Keratinocyte (primary cell): Measurements from ENCODE around the gene SYNE2. TPM values are rescaled to one million over a fixed set of nuclear protein-coding genes. Genes with fewer than 3 reads are reported as not detected.

Experiments
- DNase-seq: peaks from one replicate; pipeline ENCODE4 v3.0.0-alpha.2; 2011; ENCODE audit warnings: low read depth, missing footprints, low spot score
- FAIRE-seq: peaks from 2 replicates; lab custom pipeline; 2011; peaks lifted over from hg19 to GRCh38; lab: Jason Lieb, UNC
- H2AFZ ChIP-seq: 2 replicates; pipeline ENCODE4 v1.6.0; 2012; ENCODE audit warnings: low read length, control low read depth, inconsistent platforms; ENCODE audit not compliant: control insufficient read depth
- H3K27ac ChIP-seq: 2 replicates; pipeline ENCODE4 v1.5.1; 2011; ENCODE audit warnings: low read length; ENCODE audit not compliant: control insufficient read depth, insufficient read depth
- H3K27me3 ChIP-seq: 3 replicates; pipeline ENCODE4 v1.6.0; 2011; ENCODE audit warnings: low read length; ENCODE audit not compliant: control insufficient read depth, insufficient read depth; ENCODE audit errors: extremely low read depth
- H3K36me3 ChIP-seq, 2 experiments: 2 replicates in 1 of 2; 3 replicates in 1 of 2; pipeline ENCODE4 v1.5.1; 2011; ENCODE audit warnings: low read length in 2 of 2, mild to moderate bottlenecking in 1 of 2; ENCODE audit not compliant: control insufficient read depth in 2 of 2, insufficient read depth in 2 of 2; ENCODE audit errors: extremely low read depth in 1 of 2
- H3K4me1 ChIP-seq: 3 replicates; pipeline ENCODE4 v1.5.1; 2011; ENCODE audit warnings: low read length; ENCODE audit not compliant: control insufficient read depth, insufficient read depth; ENCODE audit errors: extremely low read depth
- H3K4me2 ChIP-seq: 3 replicates; pipeline ENCODE4 v1.6.0; 2011; ENCODE audit warnings: low read depth, low read length; ENCODE audit not compliant: control insufficient read depth, insufficient read depth; ENCODE audit errors: extremely low read depth
- H3K4me3 ChIP-seq, 3 experiments: fragments of 200-600 bp in 1 of 3; sonication (generic) in 1 of 3; 2 replicates in 2 of 3; 3 replicates in 1 of 3; pipeline ENCODE4 v1.5.1; 2011 to 2016; ENCODE audit warnings: low read length in 3 of 3, mild to moderate bottlenecking in 3 of 3, control low read depth in 2 of 3, inconsistent platforms in 1 of 3, low read depth in 1 of 3, mixed read lengths in 1 of 3, mixed run types in 1 of 3, moderate library complexity in 1 of 3; ENCODE audit not compliant: control insufficient read depth in 2 of 3, insufficient read depth in 2 of 3; ENCODE audit errors: extremely low read depth in 1 of 3
- H3K79me2 ChIP-seq: 2 replicates; pipeline ENCODE4 v1.6.0; 2012; ENCODE audit warnings: low read length; ENCODE audit not compliant: control insufficient read depth, insufficient read depth
- H3K9ac ChIP-seq: 3 replicates; pipeline ENCODE4 v1.6.0; 2011; ENCODE audit warnings: low read length; ENCODE audit not compliant: control insufficient read depth, insufficient read depth; ENCODE audit errors: extremely low read depth
- H3K9me1 ChIP-seq: 3 replicates; pipeline ENCODE4 v1.6.0; 2011; ENCODE audit warnings: low read length; ENCODE audit not compliant: control insufficient read depth, insufficient read depth; ENCODE audit errors: extremely low read depth
- H3K9me3 ChIP-seq: 2 replicates; pipeline ENCODE4 v1.5.1; 2012; ENCODE audit warnings: low read depth, low read length; ENCODE audit not compliant: control insufficient read depth
- H4K20me1 ChIP-seq: 3 replicates; pipeline ENCODE4 v1.6.0; 2011; ENCODE audit warnings: low read length; ENCODE audit not compliant: control insufficient read depth, insufficient read depth; ENCODE audit errors: extremely low read depth
- CTCF ChIP-seq, 3 experiments: IDR thresholded peaks in 1 of 3; conservative IDR thresholded peaks in 1 of 3; optimal IDR thresholded peaks in 1 of 3; 2 replicates in 2 of 3; 3 replicates in 1 of 3; pipeline versions ENCODE3 to v1.5.1; 2011; ENCODE audit warnings: low read length in 3 of 3, mild to moderate bottlenecking in 3 of 3, moderate library complexity in 2 of 3, control low read depth in 1 of 3, inconsistent platforms in 1 of 3; ENCODE audit not compliant: insufficient read depth in 2 of 3; ENCODE audit errors: extremely low read depth in 1 of 3
- EZH2 ChIP-seq: IDR thresholded peaks from one replicate; pipeline ENCODE4 v1.6.1; 2012; ENCODE audit warnings: inconsistent platforms, mild to moderate bottlenecking, low read length, moderate library complexity
- dilution Hi-C: fragments of 300-500 bp; cut with MboI; formaldehyde crosslinking; loops from one replicate; pipeline ENCODE4 v1.7.0; 2020; ENCODE audit warnings: low sequenced_read_pairs; ENCODE audit not compliant: extremely low pct_ligation_motif_present
- polyA plus RNA-seq, 5 experiments: library from polyadenylated mRNA; depleted of rRNA in 3 of 5; stranded (reverse) in 3 of 5; stranded (forward) in 1 of 5; unstranded in 1 of 5; fragments of >200 nt; gene quantifications; 1 replicate in 1 of 5; 2 replicates in 3 of 5; 3 replicates in 1 of 5; pipeline versions ENCODE4 v1.2.1 to v1.2.3, GENCODE V29; 2011 to 2012; ENCODE audit warnings: missing spikeins in 2 of 5, low read depth in 1 of 5, low replicate concordance in 1 of 5

SYNE2 gene
- polyA plus RNA-seq, 1 donor (not counting 4 experiments of a cell fraction or from before 2014, with no cell fraction given) = 9.9 TPM

- no peaks in the 10 kb centered on the region for H4K20me1 ChIP-seq
- no peaks in the 10 kb centered on the region for H3K27me3 ChIP-seq
- DNase-seq (no peak), FAIRE-seq (no peak)
- no peaks in the 10 kb centered on the region for H3K9me1 ChIP-seq
- H3K79me2 ChIP-seq = no peaks in the 10 kb centered on the region
- H3K9me3 ChIP-seq = no peaks in the 10 kb centered on the region
- H3K27ac ChIP-seq = peak overlapping the region; percentile 99
- H3K4me2 ChIP-seq = peak overlapping the region; percentile 87
- H3K36me3 ChIP-seq = no peaks in the 10 kb centered on the region
- H3K4me1 ChIP-seq = peaks cover 40% of the 10 kb centered on the region
- H3K4me3 ChIP-seq = peak overlapping the region in 2 of 3 experiments; percentile 7 to 44
- dilution Hi-C loops = no loop called here
- TF ChIP-seq EZH2 = no peak
- TF ChIP-seq CTCF (optimal IDR thresholded peaks at IDR 0.05 in 1 of 3, IDR thresholded peaks at IDR 0.05 in 1 of 3, conservative IDR thresholded peaks at IDR 0.05 in 1 of 3; ENCODE audit: extremely low read depth in 1 of 3, insufficient read depth in 2 of 3, low read length in 3 of 3) = no peak
- H2AFZ ChIP-seq = peak overlapping the region; percentile 88
- H3K9ac ChIP-seq = peak overlapping the region; percentile 79
Measured at GRCh38 chr14:64061115-64061514, 208.3 kb downstream of the SYNE2 start.

GRCh38 chr14:64061706-64062105, 208.9 kb downstream of the SYNE2 start:
- Histone ChIP-seq H3K9ac (peak overlapping the region; percentile 79), H3K4me2 (peak overlapping the region; percentile 87), H3K4me3 (peak overlapping the region in 2 of 3 experiments; percentile 7 to 44), H3K27ac (peak overlapping the region; percentile 99), H3K27me3 (no peaks in the 10 kb centered on the region), H3K9me1 (no peaks in the 10 kb centered on the region), H2AFZ (peak overlapping the region; percentile 88), H3K9me3 (no peaks in the 10 kb centered on the region), H3K4me1 (peaks cover 40% of the 10 kb centered on the region), H4K20me1 (no peaks in the 10 kb centered on the region), H3K79me2 (no peaks in the 10 kb centered on the region), H3K36me3 (no peaks in the 10 kb centered on the region)
- dilution Hi-C loops = no loop called here
- DNase-seq (no peak), FAIRE-seq (no peak)
- TF ChIP-seq EZH2 (no peak), CTCF (optimal IDR thresholded peaks at IDR 0.05 in 1 of 3, IDR thresholded peaks at IDR 0.05 in 1 of 3, conservative IDR thresholded peaks at IDR 0.05 in 1 of 3; ENCODE audit: extremely low read depth in 1 of 3, insufficient read depth in 2 of 3, low read length in 3 of 3) (no peak)
